K562 (cell line): ENCODE measurements around the gene EMILIN1.

Experiments
- ATF1 ChIP-seq, 2 experiments: fragments of 450-650 bp in 1 of 2; IDR thresholded peaks; 2 replicates each; pipeline ENCODE4 v1.6.1; 2016; ENCODE audit warnings: missing compliant biosample characterization in 1 of 2, missing genetic modification characterization in 1 of 2
- EZH2 ChIP-seq: IDR thresholded peaks from 2 replicates; pipeline ENCODE4 v1.6.1; 2012; ENCODE audit warnings: low read depth, mild to moderate bottlenecking, inconsistent platforms, low read length, borderline replicate concordance
- POU5F1 ChIP-seq: fragments of 150-350 bp; IDR thresholded peaks from 2 replicates; pipeline ENCODE4 v1.6.1; 2014; ENCODE audit warnings: borderline replicate concordance, low read length, low read depth, mild to moderate bottlenecking; ENCODE audit not compliant: partially characterized antibody
- RAD21 ChIP-seq, 2 experiments: fragments of 250-450 bp in 1 of 2; fragments of 450-650 bp in 1 of 2; sonication (Bioruptor Pico) in 1 of 2; formaldehyde crosslinking in 1 of 2; IDR thresholded peaks in 1 of 2; conservative IDR thresholded peaks in 1 of 2; 2 replicates each; pipeline versions ENCODE4 v1.4.0 to v1.8.0; 2020 to 2022; ENCODE audit warnings: mild to moderate bottlenecking in 2 of 2, moderate library complexity in 1 of 2

DNA sequence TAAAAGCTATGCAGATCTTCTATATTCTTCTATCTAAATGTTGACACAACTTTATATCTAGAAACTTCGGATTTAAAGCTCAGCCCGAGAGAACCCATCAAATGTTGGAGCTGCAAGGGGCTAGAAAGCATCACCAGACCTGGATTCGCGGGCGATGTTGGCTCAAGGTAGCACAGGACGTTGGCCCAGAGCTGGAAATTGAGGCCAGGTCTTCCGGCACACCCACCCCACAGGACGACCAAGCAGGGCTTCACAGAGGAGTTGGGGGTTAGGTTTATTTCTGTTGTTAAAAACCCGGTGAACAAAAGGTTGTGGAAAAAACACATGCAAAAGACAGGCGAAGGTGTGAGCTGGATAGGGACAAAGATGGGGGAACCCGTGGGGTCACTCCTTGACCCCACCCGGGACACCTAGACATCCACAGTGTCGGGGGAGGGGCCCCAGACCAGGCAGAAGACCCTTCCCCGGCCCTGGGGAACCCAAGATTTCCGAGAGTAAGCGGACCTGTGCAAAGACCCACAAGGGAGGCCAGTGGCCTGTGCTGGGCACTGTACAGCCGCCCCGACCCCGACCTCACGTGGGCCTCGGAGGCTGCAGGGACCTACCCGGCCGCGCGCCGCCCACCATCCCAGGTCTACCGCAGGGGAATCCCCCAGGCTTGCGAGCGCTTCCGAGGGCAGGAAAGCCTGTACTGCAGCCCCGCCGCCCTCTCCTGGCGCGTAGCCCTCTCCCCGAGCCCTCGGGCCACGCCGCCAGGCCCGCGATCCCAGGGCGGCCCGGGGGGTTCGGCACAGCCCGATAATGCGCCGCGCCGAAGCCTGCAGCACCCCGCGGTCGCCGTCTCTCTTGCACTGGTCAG lies 28.8 kb upstream of the EMILIN1 start:
- TF ChIP-seq POU5F1 (no peak), EZH2 (no peak), ATF1 (CRISPR knock-in tag; IDR thresholded peaks at IDR 0.05) (no peak), ATF1 (tag; IDR thresholded peaks at IDR 0.05) (no peak), RAD21 (CRISPR knock-in tag; conservative IDR thresholded peaks at IDR 0.05 in 1 of 2, IDR thresholded peaks at IDR 0.05 in 1 of 2) (no peak)
